Stimulated activated naive CD8-positive, alpha-beta T cell treated with anti-CD3 and anti-CD28 coated beads, Interleukin-15, Interleukin-2, amounts not matched to agents 100 ng/mL and 50 ng/mL, for 24 hours (primary cell): ENCODE measurements around the gene UBALD2.

Source experiments
- H3K27ac Mint-ChIP-seq: one replicate; pipeline ENCODE4 v1.8.0; 2021; ENCODE audit warnings: mild to moderate bottlenecking, mixed read lengths
- H3K27me3 Mint-ChIP-seq: one replicate; pipeline ENCODE4 v1.8.0; 2021; ENCODE audit warnings: mixed read lengths
- H3K36me3 Mint-ChIP-seq: one replicate; pipeline ENCODE4 v1.8.0; 2021; ENCODE audit warnings: low read depth, mixed read lengths
- H3K4me1 Mint-ChIP-seq: one replicate; pipeline ENCODE4 v1.8.0; 2021; ENCODE audit warnings: low read depth, mixed read lengths
- H3K4me3 Mint-ChIP-seq: one replicate; pipeline ENCODE4 v1.8.0; 2021; ENCODE audit warnings: mild to moderate bottlenecking, mixed read lengths
- H3K9me3 Mint-ChIP-seq: one replicate; pipeline ENCODE4 v1.8.0; 2021; ENCODE audit warnings: mixed read lengths

Gene UBALD2

DNA sequence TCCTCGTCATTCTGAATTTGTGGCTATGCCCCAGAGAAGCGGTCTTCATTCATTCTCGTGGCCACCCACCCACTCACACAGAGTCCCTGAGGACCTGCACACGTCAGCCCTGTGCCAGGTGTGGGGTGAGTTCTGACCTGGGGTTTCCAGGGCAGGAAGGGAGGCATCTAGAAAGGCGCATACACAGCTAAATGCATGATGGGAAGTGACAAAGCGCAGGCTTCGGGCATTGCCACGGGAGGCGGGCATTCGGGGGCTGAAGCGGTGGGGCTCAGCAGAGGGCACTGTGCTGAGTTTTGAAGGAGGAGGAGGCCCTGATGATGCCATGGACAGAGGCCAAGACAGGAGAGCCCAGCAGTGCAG, 10.9 kb downstream of the UBALD2 start:
- Mint-ChIP-seq H3K4me1 (peaks cover 59% of the 10 kb centered on the region), H3K27ac (no peak overlapping the region), H3K4me3 (no peak overlapping the region), H3K27me3 (no peaks in the 10 kb centered on the region), H3K36me3 (peaks cover 6% of the 10 kb centered on the region), H3K9me3 (no peaks in the 10 kb centered on the region)

GRCh38 chr17:76276461-76277299, 11.5 kb downstream of the UBALD2 start:
- H3K4me3 Mint-ChIP-seq = no peak overlapping the region

GRCh38 chr17:76277300-76278267, 12.4 kb downstream of the UBALD2 start:
- no peaks in the 10 kb centered on the region for H3K27me3 Mint-ChIP-seq
- peak overlapping the region; percentile 5 for H3K27ac Mint-ChIP-seq
- no peaks in the 10 kb centered on the region for H3K9me3 Mint-ChIP-seq
- H3K36me3 Mint-ChIP-seq = no peaks in the 10 kb centered on the region
- H3K4me3 Mint-ChIP-seq = no peak overlapping the region
- peaks cover 51% of the 10 kb centered on the region for H3K4me1 Mint-ChIP-seq

More at GRCh38 chr17:76276461-76277299, 11.5 kb downstream of the UBALD2 start:
- Mint-ChIP-seq H3K36me3 (no peaks in the 10 kb centered on the region), H3K4me1 (peaks cover 55% of the 10 kb centered on the region), H3K27ac (no peak overlapping the region), H3K27me3 (no peaks in the 10 kb centered on the region), H3K9me3 (no peaks in the 10 kb centered on the region)

DNA sequence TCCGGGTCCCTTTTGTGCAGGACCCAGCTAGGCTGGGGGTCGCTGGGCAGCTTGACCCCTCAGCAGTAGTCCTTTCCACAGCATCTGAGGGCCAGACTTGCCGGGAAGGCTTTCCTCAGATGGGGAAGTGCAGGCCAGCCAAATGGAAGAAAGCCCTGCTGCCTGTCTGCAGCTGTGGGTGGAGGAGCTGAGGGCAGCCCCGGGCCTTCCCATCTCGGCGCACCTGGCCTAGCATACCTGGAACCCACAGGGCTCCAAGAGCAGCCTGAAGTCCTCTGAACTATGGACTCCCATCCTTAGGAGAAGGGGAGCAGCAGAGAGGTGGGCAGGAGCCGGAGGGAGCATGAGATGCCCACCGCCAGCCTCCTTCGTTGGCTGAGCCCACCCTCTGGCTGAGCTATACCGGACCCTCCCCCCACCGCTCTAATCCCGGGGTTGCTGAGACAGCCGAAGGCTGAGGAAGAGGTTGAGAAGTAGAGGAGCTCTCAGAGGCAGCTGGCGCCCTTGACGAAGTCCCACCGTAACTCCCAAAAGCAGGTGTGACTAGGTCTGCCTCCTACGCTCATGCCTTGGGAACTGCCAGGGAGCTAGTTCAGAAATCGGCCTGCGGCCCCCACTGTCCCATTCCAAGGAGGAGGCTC, 13.2 kb downstream of the UBALD2 start:
- Mint-ChIP-seq H3K9me3 (no peaks in the 10 kb centered on the region), H3K36me3 (no peaks in the 10 kb centered on the region)

GRCh38 chr17:76278952-76279741, 14.0 kb downstream of the UBALD2 start:
- Mint-ChIP-seq H3K36me3 (no peaks in the 10 kb centered on the region), H3K27ac (no peak overlapping the region), H3K27me3 (no peaks in the 10 kb centered on the region), H3K9me3 (no peaks in the 10 kb centered on the region), H3K4me1 (peaks cover 35% of the 10 kb centered on the region), H3K4me3 (no peak overlapping the region)

More for the DNA sequence above, 13.2 kb downstream of the UBALD2 start:
- no peak overlapping the region for H3K4me3 Mint-ChIP-seq
- H3K4me1 Mint-ChIP-seq = peaks cover 43% of the 10 kb centered on the region
- no peak overlapping the region for H3K27ac Mint-ChIP-seq
- H3K27me3 Mint-ChIP-seq = no peaks in the 10 kb centered on the region

DNA sequence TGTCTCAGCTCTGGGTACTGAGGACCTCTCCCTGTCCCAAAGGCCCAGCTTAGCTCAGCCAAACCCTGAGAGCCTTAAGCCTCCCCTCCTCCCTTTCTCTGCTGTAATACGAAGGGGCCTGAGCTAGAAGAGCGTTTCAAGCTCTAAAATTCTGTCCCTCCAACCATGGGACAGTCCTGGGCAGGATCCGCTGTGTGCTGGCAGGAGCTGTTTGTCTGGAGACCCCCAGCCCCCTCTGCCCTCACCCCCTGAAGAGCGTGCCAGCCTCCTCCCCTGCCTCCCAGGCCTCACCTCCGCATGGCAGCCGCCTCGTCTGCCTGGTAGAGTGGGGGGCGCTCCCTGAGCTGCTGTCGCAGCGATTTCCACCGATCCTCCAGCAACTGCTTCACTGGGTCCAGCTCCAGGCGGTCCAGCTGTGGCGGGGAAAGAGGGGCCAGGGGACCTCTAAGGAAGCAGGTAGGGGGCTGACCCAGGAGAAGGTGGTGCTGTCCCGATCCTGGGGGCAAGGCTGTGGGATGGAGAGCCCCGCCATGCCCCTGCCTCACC, 14.7 kb downstream of the UBALD2 start:
- no peak overlapping the region for H3K27ac Mint-ChIP-seq
- no peaks in the 10 kb centered on the region for H3K36me3 Mint-ChIP-seq
- peaks cover 29% of the 10 kb centered on the region for H3K4me1 Mint-ChIP-seq
- H3K9me3 Mint-ChIP-seq = no peaks in the 10 kb centered on the region
- no peaks in the 10 kb centered on the region for H3K27me3 Mint-ChIP-seq
- H3K4me3 Mint-ChIP-seq = no peak overlapping the region

GRCh38 chr17:76280650-76281049, 15.5 kb downstream of the UBALD2 start:
- Mint-ChIP-seq H3K9me3 (no peaks in the 10 kb centered on the region), H3K27ac (no peak overlapping the region), H3K4me3 (no peak overlapping the region), H3K36me3 (no peaks in the 10 kb centered on the region), H3K27me3 (no peaks in the 10 kb centered on the region), H3K4me1 (peaks cover 22% of the 10 kb centered on the region)

GRCh38 chr17:76281573-76282371, 16.6 kb downstream of the UBALD2 start:
- no peak overlapping the region for H3K4me3 Mint-ChIP-seq
- no peak overlapping the region for H3K27ac Mint-ChIP-seq
- no peaks in the 10 kb centered on the region for H3K27me3 Mint-ChIP-seq
- H3K4me1 Mint-ChIP-seq = peaks cover 11% of the 10 kb centered on the region
- no peaks in the 10 kb centered on the region for H3K9me3 Mint-ChIP-seq
- H3K36me3 Mint-ChIP-seq = no peaks in the 10 kb centered on the region

GRCh38 chr17:76292567-76292966, 27.4 kb downstream of the UBALD2 start:
- Mint-ChIP-seq H3K36me3 (no peaks in the 10 kb centered on the region), H3K4me1 (no peaks in the 10 kb centered on the region), H3K27ac (no peak overlapping the region), H3K9me3 (no peaks in the 10 kb centered on the region), H3K4me3 (no peak overlapping the region), H3K27me3 (no peaks in the 10 kb centered on the region)

GRCh38 chr17:76293106-76293505, 28.0 kb downstream of the UBALD2 start:
- H3K27ac Mint-ChIP-seq = no peak overlapping the region
- no peaks in the 10 kb centered on the region for H3K4me1 Mint-ChIP-seq
- H3K27me3 Mint-ChIP-seq = no peaks in the 10 kb centered on the region
- no peaks in the 10 kb centered on the region for H3K36me3 Mint-ChIP-seq
- no peak overlapping the region for H3K4me3 Mint-ChIP-seq
- no peaks in the 10 kb centered on the region for H3K9me3 Mint-ChIP-seq

GRCh38 chr17:76296186-76296585, 31.0 kb downstream of the UBALD2 start:
- H3K4me3 Mint-ChIP-seq = no peak overlapping the region
- no peaks in the 10 kb centered on the region for H3K27me3 Mint-ChIP-seq
- peaks cover 4% of the 10 kb centered on the region for H3K4me1 Mint-ChIP-seq
- H3K9me3 Mint-ChIP-seq = no peaks in the 10 kb centered on the region
- no peak overlapping the region for H3K27ac Mint-ChIP-seq
- no peaks in the 10 kb centered on the region for H3K36me3 Mint-ChIP-seq

DNA sequence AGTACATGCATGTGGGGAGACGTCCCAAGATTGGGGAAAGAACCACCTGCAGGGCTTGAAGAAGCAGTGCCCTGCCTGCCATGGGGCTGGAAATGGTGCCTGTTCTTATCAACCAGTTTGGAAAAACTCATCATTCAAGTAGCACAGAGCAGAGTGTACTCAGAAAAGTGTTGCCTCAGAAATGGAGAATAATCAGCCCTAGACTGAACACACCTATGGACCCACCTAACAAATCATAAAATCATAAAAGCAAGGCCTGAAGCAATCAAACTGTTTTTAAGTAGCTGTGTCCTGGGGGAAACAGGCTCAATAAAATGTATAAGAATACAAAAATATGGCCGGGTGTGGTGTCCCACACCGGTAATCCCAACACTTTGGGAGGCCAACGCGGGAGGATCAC, 31.7 kb downstream of the UBALD2 start:
- no peaks in the 10 kb centered on the region for H3K9me3 Mint-ChIP-seq
- H3K4me1 Mint-ChIP-seq = peaks cover 4% of the 10 kb centered on the region
- no peak overlapping the region for H3K4me3 Mint-ChIP-seq

GRCh38 chr17:76297436-76297835, 32.3 kb downstream of the UBALD2 start:
- no peaks in the 10 kb centered on the region for H3K27me3 Mint-ChIP-seq
- H3K4me1 Mint-ChIP-seq = peaks cover 4% of the 10 kb centered on the region
- H3K4me3 Mint-ChIP-seq = no peak overlapping the region
- no peak overlapping the region for H3K27ac Mint-ChIP-seq
- H3K36me3 Mint-ChIP-seq = no peaks in the 10 kb centered on the region
- no peaks in the 10 kb centered on the region for H3K9me3 Mint-ChIP-seq

More for the DNA sequence above, 31.7 kb downstream of the UBALD2 start:
- Mint-ChIP-seq H3K27me3 (no peaks in the 10 kb centered on the region), H3K36me3 (no peaks in the 10 kb centered on the region), H3K27ac (no peak overlapping the region)
